Activated T-cell treated with anti-CD3 and anti-CD28 coated beads, Interleukin-2, amount 50 U/mL, for 72 hours (primary cell): ENCODE data around the gene RBMS3. TPM values are rescaled to one million over a fixed set of nuclear protein-coding genes. Genes with fewer than 3 reads are reported as not detected.

Source experiments
- ATAC-seq, 2 donors: fragments of 150-1000 bp; cut with Tn5 transposase; replicated peaks in 1 of 2; 2 replicates each; pipeline ENCODE4 v1.10.0; 2021; ENCODE audit warnings: moderate library complexity in 2 of 2, mild to moderate bottlenecking in 1 of 2
- DNase-seq, 2 donors: peaks; one replicate each; pipeline ENCODE4 v3.0.0; 2021 to 2022; ENCODE audit warnings: mixed read lengths in 1 of 2
- H3K27ac Mint-ChIP-seq: one replicate; pipeline ENCODE4 v1.8.0; 2022; ENCODE audit warnings: mild to moderate bottlenecking, moderate library complexity, mixed read lengths
- H3K27me3 Mint-ChIP-seq: one replicate; pipeline ENCODE4 v1.8.0; 2022; ENCODE audit warnings: low read depth, mixed read lengths
- H3K36me3 Mint-ChIP-seq, 2 donors: one replicate each; pipeline ENCODE4 v1.8.0; 2022; ENCODE audit warnings: mixed read lengths in 2 of 2, mild to moderate bottlenecking in 1 of 2; ENCODE audit not compliant: insufficient read depth in 2 of 2
- H3K4me1 Mint-ChIP-seq: one replicate; pipeline ENCODE4 v1.8.0; 2022; ENCODE audit warnings: low read depth, mixed read lengths
- H3K4me3 Mint-ChIP-seq, 2 donors: one replicate each; pipeline ENCODE4 v1.8.0; 2022; ENCODE audit warnings: mild to moderate bottlenecking in 2 of 2, mixed read lengths in 2 of 2, moderate library complexity in 2 of 2
- H3K9me3 Mint-ChIP-seq, 2 donors: one replicate each; pipeline ENCODE4 v1.8.0; 2022; ENCODE audit warnings: mixed read lengths in 2 of 2
- total RNA-seq, 2 donors: library from RNA; stranded (reverse); gene quantifications; one replicate each; pipeline ENCODE4 v1.2.3, GENCODE V29; 2022

The RBMS3 gene
- total RNA-seq, 2 donors from 2014 or later: 2.5 to 3.0 TPM

GRCh38 chr3:29426302-29427226 lies 145.7 kb downstream of the RBMS3 start:
- Mint-ChIP-seq H3K27me3 (no peaks in the 10 kb centered on the region), H3K4me1 (no peaks in the 10 kb centered on the region), H3K4me3 (no peak overlapping the region), H3K27ac (no peak overlapping the region), H3K9me3 (peaks cover 0 to 2% of the 10 kb centered on the region in 2 donors), H3K36me3 (peaks cover 0 to 2% of the 10 kb centered on the region in 2 donors)
- DNase-seq: no peak
- no peak for ATAC-seq

GRCh38 chr3:29427266-29428103 lies 146.6 kb downstream of the RBMS3 start:
- no peak overlapping the region for H3K4me3 Mint-ChIP-seq

GRCh38 chr3:29429055-29429679 lies 148.3 kb downstream of the RBMS3 start:
- Mint-ChIP-seq H3K4me3 (no peak overlapping the region), H3K36me3 (peaks cover 0 to 2% of the 10 kb centered on the region in 2 donors), H3K9me3 (peaks cover 0 to 2% of the 10 kb centered on the region in 2 donors), H3K27ac (no peak overlapping the region), H3K27me3 (no peaks in the 10 kb centered on the region), H3K4me1 (no peaks in the 10 kb centered on the region)
- ATAC-seq (no peak), DNase-seq (no peak)

More at GRCh38 chr3:29427266-29428103, 146.6 kb downstream of the RBMS3 start:
- Mint-ChIP-seq H3K36me3 (peaks cover 0 to 2% of the 10 kb centered on the region in 2 donors), H3K27ac (peak overlapping the region; percentile 19), H3K27me3 (no peaks in the 10 kb centered on the region), H3K9me3 (peaks cover 0 to 2% of the 10 kb centered on the region in 2 donors), H3K4me1 (no peaks in the 10 kb centered on the region)
- ATAC-seq (no peak), DNase-seq (no peak)

- Mint-ChIP-seq H3K4me3 (no peak overlapping the region), H3K4me1 (no peaks in the 10 kb centered on the region), H3K27ac (no peak overlapping the region), H3K27me3 (no peaks in the 10 kb centered on the region), H3K9me3 (peaks cover 0 to 2% of the 10 kb centered on the region in 2 donors), H3K36me3 (peaks cover 0 to 2% of the 10 kb centered on the region in 2 donors)
- ATAC-seq: no peak
- no peak for DNase-seq
Observed at GRCh38 chr3:29430558-29430971, 149.7 kb downstream of the RBMS3 start.

GRCh38 chr3:29436612-29437323 lies 155.9 kb downstream of the RBMS3 start:
- Mint-ChIP-seq H3K4me3 (no peak overlapping the region), H3K4me1 (no peaks in the 10 kb centered on the region), H3K9me3 (no peaks in the 10 kb centered on the region)

GRCh38 chr3:29438580-29438979 lies 157.7 kb downstream of the RBMS3 start:
- Mint-ChIP-seq H3K27me3 (peaks cover 14% of the 10 kb centered on the region), H3K4me1 (no peaks in the 10 kb centered on the region), H3K27ac (no peak overlapping the region), H3K9me3 (peaks cover 3 to 4% of the 10 kb centered on the region in 2 donors), H3K4me3 (no peak overlapping the region), H3K36me3 (no peaks in the 10 kb centered on the region)
- ATAC-seq: no peak
- DNase-seq: no peak

More at GRCh38 chr3:29436612-29437323, 155.9 kb downstream of the RBMS3 start:
- H3K27ac Mint-ChIP-seq: no peak overlapping the region
- no peak for ATAC-seq
- H3K36me3 Mint-ChIP-seq: no peaks in the 10 kb centered on the region
- no peak for DNase-seq
- peaks cover 10% of the 10 kb centered on the region for H3K27me3 Mint-ChIP-seq

GRCh38 chr3:29440413-29441305 lies 159.8 kb downstream of the RBMS3 start:
- ATAC-seq: no peak
- DNase-seq: no peak
- H3K4me1 Mint-ChIP-seq: no peaks in the 10 kb centered on the region
- H3K27ac Mint-ChIP-seq: no peak overlapping the region
- H3K4me3 Mint-ChIP-seq: peak overlapping the region; percentile 13 to 39
- peaks cover 17% of the 10 kb centered on the region for H3K27me3 Mint-ChIP-seq
- H3K36me3 Mint-ChIP-seq: no peaks in the 10 kb centered on the region
- H3K9me3 Mint-ChIP-seq: peaks cover 4 to 6% of the 10 kb centered on the region in 2 donors

GRCh38 chr3:29441422-29441821 lies 160.6 kb downstream of the RBMS3 start:
- Mint-ChIP-seq H3K4me3 (no peak overlapping the region), H3K27me3 (peaks cover 17% of the 10 kb centered on the region), H3K27ac (no peak overlapping the region), H3K9me3 (peaks cover 4 to 6% of the 10 kb centered on the region in 2 donors), H3K4me1 (no peaks in the 10 kb centered on the region), H3K36me3 (no peaks in the 10 kb centered on the region)
- no peak for DNase-seq
- no peak for ATAC-seq

GRCh38 chr3:29447946-29448627 lies 167.2 kb downstream of the RBMS3 start:
- H3K36me3 Mint-ChIP-seq: no peaks in the 10 kb centered on the region
- ATAC-seq: no peak
- H3K9me3 Mint-ChIP-seq: peaks cover 4% of the 10 kb centered on the region in 2 donors
- H3K27me3 Mint-ChIP-seq: peaks cover 7% of the 10 kb centered on the region
- no peak for DNase-seq
- no peak overlapping the region for H3K4me3 Mint-ChIP-seq
- H3K27ac Mint-ChIP-seq: no peak overlapping the region
- no peaks in the 10 kb centered on the region for H3K4me1 Mint-ChIP-seq

- Mint-ChIP-seq H3K4me1 (no peaks in the 10 kb centered on the region), H3K27ac (no peak overlapping the region), H3K9me3 (no peaks in the 10 kb centered on the region), H3K4me3 (no peak overlapping the region), H3K27me3 (no peaks in the 10 kb centered on the region), H3K36me3 (no peaks in the 10 kb centered on the region)
- DNase-seq (no peak), ATAC-seq (no peak)
Observed at GRCh38 chr3:29451920-29452319, 171.0 kb downstream of the RBMS3 start.

- ATAC-seq: no peak
- Mint-ChIP-seq H3K36me3 (no peaks in the 10 kb centered on the region), H3K4me3 (no peak overlapping the region), H3K9me3 (no peaks in the 10 kb centered on the region), H3K27me3 (no peaks in the 10 kb centered on the region), H3K27ac (no peak overlapping the region), H3K4me1 (no peaks in the 10 kb centered on the region)
- DNase-seq: no peak
Observed at GRCh38 chr3:29452934-29453283, 172.0 kb downstream of the RBMS3 start.
